Endothelial cell (in vitro differentiated cells): Measurements from ENCODE around the gene HSPA12A. TPM values are rescaled to one million over a fixed set of nuclear protein-coding genes. Genes with fewer than 3 reads are reported as not detected.

Experiments
- DNase-seq: peaks from one replicate; pipeline ENCODE4 v3.0.0; 2021; ENCODE audit warnings: low spot score
- H3K27ac Mint-ChIP-seq: one replicate; pipeline ENCODE4 v1.8.0; 2021; ENCODE audit warnings: mixed read lengths, inconsistent platforms; ENCODE audit not compliant: unreplicated experiment
- H3K27me3 Mint-ChIP-seq: one replicate; pipeline ENCODE4 v1.8.0; 2021; ENCODE audit warnings: mild to moderate bottlenecking, moderate library complexity, mixed read lengths, inconsistent platforms; ENCODE audit not compliant: unreplicated experiment
- H3K36me3 Mint-ChIP-seq: one replicate; pipeline ENCODE4 v1.8.0; 2021; ENCODE audit warnings: mild to moderate bottlenecking, low read depth, mixed read lengths, inconsistent platforms; ENCODE audit not compliant: unreplicated experiment
- H3K4me1 Mint-ChIP-seq: one replicate; pipeline ENCODE4 v1.8.0; 2021; ENCODE audit warnings: mild to moderate bottlenecking, mixed read lengths, inconsistent platforms; ENCODE audit not compliant: unreplicated experiment
- H3K4me3 Mint-ChIP-seq: one replicate; pipeline ENCODE4 v1.8.0; 2021; ENCODE audit warnings: mild to moderate bottlenecking, mixed read lengths, inconsistent platforms; ENCODE audit not compliant: unreplicated experiment
- H3K9me3 Mint-ChIP-seq: one replicate; pipeline ENCODE4 v1.8.0; 2021; ENCODE audit warnings: mixed read lengths, inconsistent platforms; ENCODE audit not compliant: unreplicated experiment
- total RNA-seq: library from RNA; stranded (reverse); fragmentation: NEBNext Ultra II Directional; extraction: Animal tissue kit (Norgen Biotek cat#: 25700); gene quantifications from one replicate; pipeline ENCODE4 v1.2.1, GENCODE V29; 2021; ENCODE audit not compliant: unreplicated experiment
- TF ChIP-seq, protein P1 (sequence below): fragments of 200-600 bp; sonication (generic); IDR thresholded peaks from one replicate; pipeline ENCODE4 v1.5.0; 2021; ENCODE audit warnings: antibody characterized with exemption; ENCODE audit not compliant: unreplicated experiment

The HSPA12A gene
- total RNA-seq, 1 donor from 2014 or later = 2.8 TPM

DNA sequence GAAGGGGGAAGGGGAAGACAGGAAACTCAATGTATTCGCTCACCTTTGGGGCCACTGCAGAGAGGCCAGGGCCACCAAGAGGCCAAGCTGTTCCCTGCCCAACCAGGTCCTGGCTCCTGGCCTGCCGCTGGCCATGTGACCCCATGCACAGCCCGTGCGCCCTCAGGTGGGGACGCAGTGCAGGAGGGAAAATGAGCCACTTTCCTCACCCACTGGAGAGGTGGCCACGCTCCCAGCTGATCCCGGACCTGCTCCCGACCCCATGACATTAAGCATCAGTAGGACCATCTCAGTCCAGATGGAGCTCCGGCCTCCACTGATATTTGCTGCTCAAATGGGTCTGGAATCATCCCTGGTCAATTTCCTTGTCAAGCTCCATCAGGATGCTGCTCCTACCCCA lies 40.2 kb downstream of the HSPA12A start:
- TF ChIP-seq, protein P1, sequence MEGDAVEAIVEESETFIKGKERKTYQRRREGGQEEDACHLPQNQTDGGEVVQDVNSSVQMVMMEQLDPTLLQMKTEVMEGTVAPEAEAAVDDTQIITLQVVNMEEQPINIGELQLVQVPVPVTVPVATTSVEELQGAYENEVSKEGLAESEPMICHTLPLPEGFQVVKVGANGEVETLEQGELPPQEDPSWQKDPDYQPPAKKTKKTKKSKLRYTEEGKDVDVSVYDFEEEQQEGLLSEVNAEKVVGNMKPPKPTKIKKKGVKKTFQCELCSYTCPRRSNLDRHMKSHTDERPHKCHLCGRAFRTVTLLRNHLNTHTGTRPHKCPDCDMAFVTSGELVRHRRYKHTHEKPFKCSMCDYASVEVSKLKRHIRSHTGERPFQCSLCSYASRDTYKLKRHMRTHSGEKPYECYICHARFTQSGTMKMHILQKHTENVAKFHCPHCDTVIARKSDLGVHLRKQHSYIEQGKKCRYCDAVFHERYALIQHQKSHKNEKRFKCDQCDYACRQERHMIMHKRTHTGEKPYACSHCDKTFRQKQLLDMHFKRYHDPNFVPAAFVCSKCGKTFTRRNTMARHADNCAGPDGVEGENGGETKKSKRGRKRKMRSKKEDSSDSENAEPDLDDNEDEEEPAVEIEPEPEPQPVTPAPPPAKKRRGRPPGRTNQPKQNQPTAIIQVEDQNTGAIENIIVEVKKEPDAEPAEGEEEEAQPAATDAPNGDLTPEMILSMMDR = no peak
- Mint-ChIP-seq H3K27me3 (peaks cover 2% of the 10 kb centered on the region), H3K36me3 (no peaks in the 10 kb centered on the region), H3K4me3 (no peak overlapping the region), H3K4me1 (no peaks in the 10 kb centered on the region), H3K9me3 (no peaks in the 10 kb centered on the region), H3K27ac (no peak overlapping the region)
- DNase-seq = no peak

DNA sequence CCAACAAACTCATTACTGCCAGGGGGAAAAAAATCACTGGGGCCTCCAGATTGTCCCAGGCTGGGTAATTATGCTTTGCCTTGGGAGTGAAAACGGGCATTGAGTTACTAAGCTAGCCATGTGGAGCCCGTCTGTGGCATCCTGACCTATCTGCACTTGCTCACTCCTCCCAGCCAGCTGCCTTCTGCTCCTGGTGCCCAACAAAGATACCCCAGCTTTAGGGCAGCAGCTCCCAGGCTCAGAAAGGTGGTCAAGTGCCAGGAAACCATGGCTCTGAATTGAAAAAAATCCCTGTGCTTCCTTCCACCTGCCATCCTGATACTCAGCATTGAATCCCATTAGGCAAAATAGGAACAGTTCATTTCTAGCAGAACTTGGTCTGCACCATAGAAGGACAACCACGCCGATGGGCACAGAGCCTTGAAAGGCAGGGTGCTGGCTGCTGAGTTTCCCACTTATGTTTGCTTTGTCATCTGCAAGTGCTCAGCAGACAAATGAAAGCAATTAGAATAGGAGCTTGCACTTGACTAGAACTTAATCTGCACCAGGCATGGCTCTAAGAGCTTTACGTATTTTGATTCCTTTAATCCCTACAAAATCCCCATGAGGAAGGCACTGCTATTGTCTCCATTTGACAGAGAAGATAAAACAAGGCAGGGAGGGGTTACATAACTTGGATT lies 42.8 kb downstream of the HSPA12A start:
- peaks cover 6% of the 10 kb centered on the region for H3K27me3 Mint-ChIP-seq
- H3K4me3 Mint-ChIP-seq = no peak overlapping the region
- no peaks in the 10 kb centered on the region for H3K36me3 Mint-ChIP-seq
- TF ChIP-seq, protein P1 = no peak
- no peaks in the 10 kb centered on the region for H3K9me3 Mint-ChIP-seq
- no peak overlapping the region for H3K27ac Mint-ChIP-seq
- no peak for DNase-seq
- H3K4me1 Mint-ChIP-seq = no peaks in the 10 kb centered on the region

DNA sequence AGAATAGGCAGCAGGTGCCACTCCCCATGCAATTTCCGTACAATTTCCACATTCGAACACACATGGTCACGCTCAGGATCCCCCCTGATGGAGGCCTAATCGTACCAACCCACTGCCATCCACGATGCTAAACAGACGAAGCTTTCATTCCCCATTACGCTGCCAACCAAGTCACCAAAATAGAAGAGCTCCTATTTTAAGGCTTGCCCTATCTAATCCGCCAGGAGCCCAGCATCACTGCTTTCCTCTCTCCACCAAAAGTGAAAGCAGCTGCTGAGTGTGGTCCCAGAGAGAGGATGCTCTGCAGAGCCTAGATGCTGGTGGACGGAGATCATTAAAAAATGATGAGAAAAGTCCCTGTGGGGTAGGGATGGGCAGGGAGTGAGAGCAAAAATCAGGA lies 43.3 kb downstream of the HSPA12A start:
- H3K4me3 Mint-ChIP-seq = no peak overlapping the region

DNA sequence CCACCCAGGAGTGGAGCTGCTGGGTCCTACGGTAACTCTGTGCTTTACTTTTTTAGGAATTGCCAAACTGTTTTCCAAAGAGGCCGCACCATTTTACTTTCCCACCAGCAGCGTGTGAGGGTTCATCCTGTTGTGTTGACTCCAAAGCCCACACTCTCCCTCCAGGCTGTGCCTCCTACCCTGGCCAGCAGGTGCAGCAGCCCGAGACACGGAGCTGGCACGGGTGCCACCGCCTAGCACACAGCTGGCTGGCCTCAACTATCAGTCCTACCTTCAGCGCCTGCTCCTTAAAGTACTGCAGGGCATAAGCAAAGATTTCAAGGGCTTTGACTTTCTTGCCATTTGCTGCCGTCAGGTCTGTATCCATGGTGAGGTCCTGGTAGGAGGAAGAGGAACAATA lies 44.0 kb downstream of the HSPA12A start:
- Mint-ChIP-seq H3K4me3 (no peak overlapping the region), H3K36me3 (no peaks in the 10 kb centered on the region), H3K4me1 (peaks cover 2% of the 10 kb centered on the region), H3K27ac (no peak overlapping the region), H3K27me3 (peaks cover 6% of the 10 kb centered on the region), H3K9me3 (no peaks in the 10 kb centered on the region)
- TF ChIP-seq, protein P1 = no peak
- no peak for DNase-seq

More for the DNA sequence above, 43.3 kb downstream of the HSPA12A start:
- no peak overlapping the region for H3K27ac Mint-ChIP-seq
- TF ChIP-seq, protein P1 = no peak
- no peak for DNase-seq
- no peaks in the 10 kb centered on the region for H3K4me1 Mint-ChIP-seq
- peaks cover 6% of the 10 kb centered on the region for H3K27me3 Mint-ChIP-seq
- no peaks in the 10 kb centered on the region for H3K9me3 Mint-ChIP-seq
- no peaks in the 10 kb centered on the region for H3K36me3 Mint-ChIP-seq

DNA sequence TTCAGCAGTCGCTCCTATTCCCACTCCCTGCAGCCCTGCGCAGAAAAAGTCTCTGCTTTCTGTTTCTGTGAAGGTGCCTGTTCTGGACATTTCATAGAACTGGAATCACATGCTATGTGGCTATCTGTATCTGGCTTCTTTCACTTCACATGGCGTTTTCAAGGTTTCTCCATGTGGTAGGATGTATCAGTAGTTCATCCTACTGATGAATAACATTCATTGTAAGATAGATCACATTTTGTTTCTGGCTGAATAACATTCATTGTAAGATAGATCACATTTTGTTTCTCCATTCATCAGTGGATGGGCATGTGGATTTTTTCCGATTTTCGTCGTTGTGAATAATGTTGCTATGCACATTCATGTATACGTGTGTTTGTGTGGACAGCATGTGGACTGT lies 44.5 kb downstream of the HSPA12A start:
- no peaks in the 10 kb centered on the region for H3K36me3 Mint-ChIP-seq
- no peaks in the 10 kb centered on the region for H3K9me3 Mint-ChIP-seq
- peaks cover 5% of the 10 kb centered on the region for H3K4me1 Mint-ChIP-seq
- TF ChIP-seq, protein P1 = no peak
- no peak for DNase-seq
- H3K27me3 Mint-ChIP-seq = peaks cover 6% of the 10 kb centered on the region
- no peak overlapping the region for H3K27ac Mint-ChIP-seq
- no peak overlapping the region for H3K4me3 Mint-ChIP-seq
